ENCODE data around the gene TECPR2. TPM values are rescaled to one million over a fixed set of nuclear protein-coding genes. Genes with fewer than 3 reads are reported as not detected.

The TECPR2 gene
- total and polyA plus RNA-seq, 10 of the 15 experiments (the other 5 are each of a cell fraction or from before 2014, with no cell fraction given), result 0.15 to 10.0 (median 3.0) TPM

GRCh38 chr14:102532204-102532658, 169.5 kb downstream of the TECPR2 start:
- no TSS peak for BruUV-seq (replicated peaks)
- Histone ChIP-seq H3K9me3 (replicated peaks; ENCODE audit: control insufficient read depth, insufficient read depth, low read length) (no peaks in the 10 kb centered on the region), H3K27ac (ENCODE audit: control insufficient read depth, insufficient read depth) (no peak overlapping the region), H3K27me3 (replicated peaks in 1 of 2; ENCODE audit: control insufficient read depth in 2 of 2, insufficient read depth in 2 of 2, low read length in 1 of 2) (no peaks in the 10 kb centered on the region), H3K4me2 (ENCODE audit: control insufficient read depth, insufficient read depth) (no peak overlapping the region), H3K4me1 (ENCODE audit: control insufficient read depth, insufficient read depth, low read length) (no peaks in the 10 kb centered on the region; the same call in 1 of the 2 replicates), H3K4me3 (no peak overlapping the region), H2AFZ (ENCODE audit: control insufficient read depth, low read depth, low read length) (no peak overlapping the region), H3K36me3 (ENCODE audit: control insufficient read depth in 2 of 2, insufficient read depth in 2 of 2, low read length in 1 of 2) (no peaks in the 10 kb centered on the region), H3K9ac (ENCODE audit: control insufficient read depth, insufficient read depth, low read length) (no peak overlapping the region), H4K20me1 (ENCODE audit: control insufficient read depth, insufficient read depth) (no peaks in the 10 kb centered on the region), H3K79me2 (ENCODE audit: control insufficient read depth, insufficient read depth, low read length) (no peaks in the 10 kb centered on the region)
- FAIRE-seq, result no peak
- ChIA-PET POLR2A (interaction anchor here (0.6 to 0.8 kb wide), 2 partner anchors 117 to 123 kb away, joined by 3 to 4 read pairs; no protein-coding TSS in a partner anchor), CTCF (no interaction called here), SMC1A (ENCODE audit: uncharacterized antibody, unreplicated experiment) (no interaction called here), RAD21 (ENCODE audit: unreplicated experiment) (interaction anchor here (1.1 kb wide), 1 partner anchor 59 kb away, joined by 3 read pairs; no protein-coding TSS in a partner anchor)
- intact Hi-C loops (cut with micrococcal nuclease; ENCODE audit: unreplicated experiment), result no loop called here
- ATAC-seq, result no peak
- in situ Hi-C loops (cut with MboI), result no loop called here
- no peak for DNase-seq (ENCODE audit: low read depth, low spot score)
- WGBS (ENCODE audit: insufficient coverage, insufficient replicate concordance, low lambda C conversion rate, missing lambda C conversion rate), result 87% methylated on average over 3 of the region's 3 CpGs
- TF ChIP-seq MYC (IDR thresholded peaks at IDR 0.05; ENCODE audit: insufficient read depth, insufficient read length, insufficient replicate concordance, low read length, severe bottlenecking) (no peak), BHLHE40 (IDR thresholded peaks at IDR 0.05; ENCODE audit: borderline replicate concordance in 1 of 2, low read depth in 2 of 2, low read length in 1 of 2) (no peak), SMC3 (IDR thresholded peaks at IDR 0.05; ENCODE audit: borderline replicate concordance, low read length) (no peak), NR2C2 (IDR thresholded peaks at IDR 0.05; ENCODE audit: borderline replicate concordance, control insufficient read depth, insufficient read length, low read depth) (no peak), IRF5 (IDR thresholded peaks at IDR 0.05; ENCODE audit: borderline replicate concordance) (no peak), BCL11A (IDR thresholded peaks at IDR 0.05; ENCODE audit: low read depth, low read length) (no peak), GABPA (IDR thresholded peaks at IDR 0.05; ENCODE audit: low read depth) (no peak), IKZF2 (IDR thresholded peaks at IDR 0.05) (no peak), RB1 (IDR thresholded peaks at IDR 0.05; ENCODE audit: borderline replicate concordance) (no peak), MXI1 (IDR thresholded peaks at IDR 0.05; ENCODE audit: low read depth, low read length) (no peak), SIX5 (IDR thresholded peaks at IDR 0.05; ENCODE audit: low read depth, low read length, severe bottlenecking) (no peak), EZH2 (IDR thresholded peaks at IDR 0.05; ENCODE audit: borderline replicate concordance, control insufficient read depth, low read depth, low read length) (no peak)
- TF ChIP-seq, protein P1, sequence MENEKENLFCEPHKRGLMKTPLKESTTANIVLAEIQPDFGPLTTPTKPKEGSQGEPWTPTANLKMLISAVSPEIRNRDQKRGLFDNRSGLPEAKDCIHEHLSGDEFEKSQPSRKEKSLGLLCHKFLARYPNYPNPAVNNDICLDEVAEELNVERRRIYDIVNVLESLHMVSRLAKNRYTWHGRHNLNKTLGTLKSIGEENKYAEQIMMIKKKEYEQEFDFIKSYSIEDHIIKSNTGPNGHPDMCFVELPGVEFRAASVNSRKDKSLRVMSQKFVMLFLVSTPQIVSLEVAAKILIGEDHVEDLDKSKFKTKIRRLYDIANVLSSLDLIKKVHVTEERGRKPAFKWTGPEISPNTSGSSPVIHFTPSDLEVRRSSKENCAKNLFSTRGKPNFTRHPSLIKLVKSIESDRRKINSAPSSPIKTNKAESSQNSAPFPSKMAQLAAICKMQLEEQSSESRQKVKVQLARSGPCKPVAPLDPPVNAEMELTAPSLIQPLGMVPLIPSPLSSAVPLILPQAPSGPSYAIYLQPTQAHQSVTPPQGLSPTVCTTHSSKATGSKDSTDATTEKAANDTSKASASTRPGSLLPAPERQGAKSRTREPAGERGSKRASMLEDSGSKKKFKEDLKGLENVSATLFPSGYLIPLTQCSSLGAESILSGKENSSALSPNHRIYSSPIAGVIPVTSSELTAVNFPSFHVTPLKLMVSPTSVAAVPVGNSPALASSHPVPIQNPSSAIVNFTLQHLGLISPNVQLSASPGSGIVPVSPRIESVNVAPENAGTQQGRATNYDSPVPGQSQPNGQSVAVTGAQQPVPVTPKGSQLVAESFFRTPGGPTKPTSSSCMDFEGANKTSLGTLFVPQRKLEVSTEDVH (IDR thresholded peaks at IDR 0.05; ENCODE audit: low read depth, partially characterized antibody), result no peak
- TF ChIP-seq, protein P2, sequence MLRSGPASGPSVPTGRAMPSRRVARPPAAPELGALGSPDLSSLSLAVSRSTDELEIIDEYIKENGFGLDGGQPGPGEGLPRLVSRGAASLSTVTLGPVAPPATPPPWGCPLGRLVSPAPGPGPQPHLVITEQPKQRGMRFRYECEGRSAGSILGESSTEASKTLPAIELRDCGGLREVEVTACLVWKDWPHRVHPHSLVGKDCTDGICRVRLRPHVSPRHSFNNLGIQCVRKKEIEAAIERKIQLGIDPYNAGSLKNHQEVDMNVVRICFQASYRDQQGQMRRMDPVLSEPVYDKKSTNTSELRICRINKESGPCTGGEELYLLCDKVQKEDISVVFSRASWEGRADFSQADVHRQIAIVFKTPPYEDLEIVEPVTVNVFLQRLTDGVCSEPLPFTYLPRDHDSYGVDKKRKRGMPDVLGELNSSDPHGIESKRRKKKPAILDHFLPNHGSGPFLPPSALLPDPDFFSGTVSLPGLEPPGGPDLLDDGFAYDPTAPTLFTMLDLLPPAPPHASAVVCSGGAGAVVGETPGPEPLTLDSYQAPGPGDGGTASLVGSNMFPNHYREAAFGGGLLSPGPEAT (IDR thresholded peaks at IDR 0.05; ENCODE audit: low read depth), result no peak

All from GM12878 (cell line).